HepG2 (cell line): ENCODE measurements around the gene PIGBOS1. TPM values are rescaled to one million over a fixed set of nuclear protein-coding genes. Genes with fewer than 3 reads are reported as not detected.
A peak's percentile ranks its signal among the peaks of the same experiment; 100 is the strongest.

ENCODE experiments used
- AGO2 ChIP-seq: fragments of 200-400 bp; formaldehyde crosslinking; optimal IDR thresholded peaks from 2 replicates; pipeline ENCODE3; 2017; ENCODE audit warnings: mild to moderate bottlenecking, low read depth, low read length, moderate library complexity
- CBX2 ChIP-seq, 2 experiments: fragments of 200-600 bp in 1 of 2; sonication (generic); formaldehyde crosslinking in 1 of 2; IDR thresholded peaks; 2 replicates each; pipeline versions ENCODE4 v1.7.0 to v1.8.1; 2018 to 2022; ENCODE audit warnings: low read depth in 2 of 2, low read length in 1 of 2, mild to moderate bottlenecking in 1 of 2, missing genetic modification reagents in 1 of 2
- CBX5 ChIP-seq: sonication (generic); formaldehyde crosslinking; IDR thresholded peaks from 2 replicates; pipeline ENCODE4 v1.4.0; 2020; ENCODE audit warnings: missing genetic modification reagents, borderline replicate concordance
- ELF1 ChIP-seq: sonication (generic); formaldehyde crosslinking; IDR thresholded peaks from 2 replicates; pipeline ENCODE4 v1.4.0; 2020; ENCODE audit warnings: missing genetic modification reagents
- HCFC1 ChIP-seq: fragments of 150-350 bp; IDR thresholded peaks from 2 replicates; pipeline ENCODE4 v1.6.1; 2014; ENCODE audit warnings: low read depth, low read length
- HNRNPLL ChIP-seq: fragments of 200-400 bp; formaldehyde crosslinking; IDR thresholded peaks from 2 replicates; pipeline ENCODE4 v1.6.1; 2017; ENCODE audit warnings: mild to moderate bottlenecking, low read depth, low read length; ENCODE audit not compliant: poor library complexity, severe bottlenecking
- MAX ChIP-seq: IDR thresholded peaks from 2 replicates; pipeline ENCODE4 v1.6.1; 2012; ENCODE audit warnings: inconsistent platforms
- MYPOP ChIP-seq: sonication (generic); formaldehyde crosslinking; IDR thresholded peaks from 2 replicates; pipeline ENCODE4 v1.8.1; 2023; ENCODE audit warnings: mild to moderate bottlenecking, moderate library complexity, missing genetic modification reagents
- NFYB ChIP-seq: sonication (generic); formaldehyde crosslinking; IDR thresholded peaks from 2 replicates; pipeline ENCODE4 v1.4.0; 2020; ENCODE audit warnings: missing genetic modification reagents
- NONO ChIP-seq, 2 experiments: fragments of 450-650 bp in 1 of 2; sonication (generic) in 1 of 2; formaldehyde crosslinking in 1 of 2; IDR thresholded peaks in 1 of 2; conservative IDR thresholded peaks in 1 of 2; 2 replicates each; pipeline versions ENCODE4 v1.6.1 to v1.8.0; 2017 to 2022; ENCODE audit warnings: mild to moderate bottlenecking in 1 of 2, missing genetic modification reagents in 1 of 2, moderate library complexity in 1 of 2
- RAD21 ChIP-seq: fragments of 450-650 bp; formaldehyde crosslinking; IDR thresholded peaks from 2 replicates; pipeline ENCODE4 v1.5.0; 2020; ENCODE audit warnings: mild to moderate bottlenecking
- RFXAP ChIP-seq: sonication (generic); formaldehyde crosslinking; IDR thresholded peaks from 2 replicates; pipeline ENCODE4 v1.4.0; 2020; ENCODE audit warnings: missing genetic modification reagents, borderline replicate concordance
- SMAD1 ChIP-seq: sonication (generic); formaldehyde crosslinking; IDR thresholded peaks from 2 replicates; pipeline ENCODE4 v1.4.0; 2020; ENCODE audit warnings: missing genetic modification reagents, low read depth, mild to moderate bottlenecking, borderline replicate concordance
- SRSF4 ChIP-seq: fragments of 200-400 bp; formaldehyde crosslinking; IDR thresholded peaks from one replicate; pipeline ENCODE4 v1.6.1; 2018; ENCODE audit warnings: mild to moderate bottlenecking, low read depth, low read length, moderate library complexity; ENCODE audit not compliant: poor library complexity, severe bottlenecking
- SRY ChIP-seq: sonication (generic); formaldehyde crosslinking; IDR thresholded peaks from 2 replicates; pipeline ENCODE4 v1.8.0; 2022; ENCODE audit warnings: mild to moderate bottlenecking, missing genetic modification reagents
- THRA ChIP-seq: sonication (generic); formaldehyde crosslinking; IDR thresholded peaks from 2 replicates; pipeline ENCODE4 v1.4.0; 2020; ENCODE audit warnings: missing genetic modification reagents, borderline replicate concordance
- XRCC5 ChIP-seq: fragments of 200-400 bp; formaldehyde crosslinking; optimal IDR thresholded peaks from 2 replicates; pipeline ENCODE3; 2017; ENCODE audit warnings: mild to moderate bottlenecking, low read length
- ZFP36L1 ChIP-seq: sonication (generic); formaldehyde crosslinking; IDR thresholded peaks from 2 replicates; pipeline ENCODE4 v1.8.0; 2022; ENCODE audit warnings: mild to moderate bottlenecking, missing genetic modification reagents, moderate library complexity
- ZFX ChIP-seq: sonication (generic); formaldehyde crosslinking; IDR thresholded peaks from 2 replicates; pipeline ENCODE4 v1.4.0; 2020; ENCODE audit warnings: mild to moderate bottlenecking, low read depth, missing genetic modification reagents, moderate library complexity
- ZNF503 ChIP-seq: sonication (generic); formaldehyde crosslinking; IDR thresholded peaks from 2 replicates; pipeline ENCODE4 v1.4.0; 2020; ENCODE audit warnings: missing genetic modification reagents
- ZNF576 ChIP-seq: sonication (generic); formaldehyde crosslinking; IDR thresholded peaks from 2 replicates; pipeline ENCODE4 v1.4.0; 2020; ENCODE audit warnings: mild to moderate bottlenecking, missing genetic modification reagents
- ZNF75D ChIP-seq: sonication (generic); formaldehyde crosslinking; IDR thresholded peaks from 2 replicates; pipeline ENCODE4 v1.8.1; 2023; ENCODE audit warnings: missing genetic modification reagents, mild to moderate bottlenecking, borderline replicate concordance
- ZNF790 ChIP-seq: sonication (generic); formaldehyde crosslinking; IDR thresholded peaks from 2 replicates; pipeline ENCODE4 v1.8.0; 2022; ENCODE audit warnings: missing genetic modification reagents, mild to moderate bottlenecking, borderline replicate concordance
- polyA plus RNA-seq, 8 experiments: library from polyadenylated mRNA; depleted of rRNA in 3 of 8; stranded (reverse) in 7 of 8; unstranded in 1 of 8; fragments of >200 nt; fragmentation: Illumina TruSeq in 4 of 8; extraction: Trizol in 4 of 8; gene quantifications; 2 replicates each; pipeline versions ENCODE4 v1.2.1 to v1.2.3, GENCODE V29; 2011 to 2016; ENCODE audit warnings: low read depth in 4 of 8, missing spikeins in 1 of 8, mixed read lengths in 1 of 8; ENCODE audit not compliant: insufficient read depth in 1 of 8
- total RNA-seq, 5 experiments: library from RNA; depleted of rRNA; stranded (reverse); fragments of >200 nt; fragmentation: Illumina TruSeq; extraction: Trizol; gene quantifications; 2 replicates each; pipeline ENCODE4 v1.2.3, GENCODE V29; 2016; ENCODE audit warnings: low read depth in 1 of 5

PIGBOS1 gene
- total and polyA plus RNA-seq, 2 of the 13 experiments (the other 11 are each of a cell fraction or from before 2014, with no cell fraction given) = 14.8 to 22.1 TPM

GRCh38 chr15:55290528-55291057, 28.3 kb downstream of the PIGBOS1 start (continued):
- TF ChIP-seq MAX (peak; percentile 77), MYPOP (CRISPR knock-in tag) (0 out of 2 replicates have a peak, but pooled peaks have one; percentile 40), ZNF790 (CRISPR knock-in tag) (no peak), ZNF75D (CRISPR knock-in tag) (no peak), SRY (no peak), ZFP36L1 (CRISPR knock-in tag) (no peak), NONO (IDR thresholded peaks at IDR 0.05) (no peak), NONO (CRISPR knock-in tag; conservative IDR thresholded peaks at IDR 0.05) (no peak), XRCC5 (peak; percentile 72), SRSF4 (no peak), ZFX (peak; percentile 57; the same call in 1 of the 2 replicates), NFYB (CRISPR knock-in tag) (no peak), RFXAP (CRISPR knock-in tag) (no peak), HNRNPLL (peak; percentile 42), SMAD1 (no peak), THRA (CRISPR knock-in tag) (no peak; the same call in 1 of the 2 replicates), ZNF503 (CRISPR knock-in tag) (no peak), AGO2 (no peak), ZNF576 (no peak), HCFC1 (no peak), RAD21 (CRISPR knock-in tag) (peak; percentile 87), ELF1 (0 out of 2 replicates have a peak, but pooled peaks have one; percentile 6), CBX5 (CRISPR knock-in tag) (0 out of 2 replicates have a peak, but pooled peaks have one; percentile 58), CBX2 (IDR thresholded peaks at IDR 0.05; ENCODE audit: low read depth, low read length) (no peak), CBX2 (CRISPR knock-in tag; IDR thresholded peaks at IDR 0.05; ENCODE audit: low read depth) (no peak)
